ENCODE results near the gene NFIB. TPM values are rescaled to one million over a fixed set of nuclear protein-coding genes. Genes with fewer than 3 reads are reported as not detected.

NFIB gene
- total RNA-seq, 6 experiments from 2014 or later = 0.69 to 6.2 (median 4.4) TPM

DNA sequence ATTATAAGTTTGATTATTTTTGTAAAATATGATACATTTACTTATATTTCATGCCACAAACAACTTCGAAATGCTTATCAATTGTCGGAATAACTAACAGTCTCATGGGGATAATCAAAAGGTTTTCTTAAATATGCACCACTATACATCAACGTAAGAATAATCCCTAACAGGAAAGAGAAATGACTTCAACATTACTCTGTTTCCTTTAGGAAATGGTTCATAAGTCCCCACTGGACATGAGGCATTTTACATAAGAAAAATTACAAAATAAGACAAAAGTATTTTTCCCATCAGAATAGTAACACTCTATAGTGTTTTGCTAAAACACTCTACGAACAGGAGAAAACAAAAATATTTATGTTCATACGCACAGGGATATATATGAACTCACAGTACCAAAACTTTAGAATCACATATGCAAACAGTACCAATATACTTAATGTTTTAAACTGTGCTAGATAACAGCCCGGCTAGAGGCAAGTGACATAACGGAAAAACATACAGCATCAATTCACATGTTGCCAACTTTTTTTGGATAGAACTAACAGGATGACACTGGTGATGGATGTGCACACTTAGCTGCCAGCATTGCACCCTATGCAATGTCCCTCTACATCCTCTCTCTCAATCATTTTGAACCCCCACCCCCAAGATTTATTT is 120.5 kb downstream of the NFIB start:
- Mint-ChIP-seq H3K9me3 (no peaks in the 10 kb centered on the region), H3K27ac (no peak overlapping the region), H3K36me3 (ENCODE audit: low read depth) (no peaks in the 10 kb centered on the region), H3K4me1 (ENCODE audit: low read depth) (no peaks in the 10 kb centered on the region), H3K4me3 (no peak overlapping the region), H3K27me3 (ENCODE audit: insufficient read depth) (no peaks in the 10 kb centered on the region; the same call in 1 of the 2 replicates)
- no peak for DNase-seq
- TF ChIP-seq, protein P1, sequence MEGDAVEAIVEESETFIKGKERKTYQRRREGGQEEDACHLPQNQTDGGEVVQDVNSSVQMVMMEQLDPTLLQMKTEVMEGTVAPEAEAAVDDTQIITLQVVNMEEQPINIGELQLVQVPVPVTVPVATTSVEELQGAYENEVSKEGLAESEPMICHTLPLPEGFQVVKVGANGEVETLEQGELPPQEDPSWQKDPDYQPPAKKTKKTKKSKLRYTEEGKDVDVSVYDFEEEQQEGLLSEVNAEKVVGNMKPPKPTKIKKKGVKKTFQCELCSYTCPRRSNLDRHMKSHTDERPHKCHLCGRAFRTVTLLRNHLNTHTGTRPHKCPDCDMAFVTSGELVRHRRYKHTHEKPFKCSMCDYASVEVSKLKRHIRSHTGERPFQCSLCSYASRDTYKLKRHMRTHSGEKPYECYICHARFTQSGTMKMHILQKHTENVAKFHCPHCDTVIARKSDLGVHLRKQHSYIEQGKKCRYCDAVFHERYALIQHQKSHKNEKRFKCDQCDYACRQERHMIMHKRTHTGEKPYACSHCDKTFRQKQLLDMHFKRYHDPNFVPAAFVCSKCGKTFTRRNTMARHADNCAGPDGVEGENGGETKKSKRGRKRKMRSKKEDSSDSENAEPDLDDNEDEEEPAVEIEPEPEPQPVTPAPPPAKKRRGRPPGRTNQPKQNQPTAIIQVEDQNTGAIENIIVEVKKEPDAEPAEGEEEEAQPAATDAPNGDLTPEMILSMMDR (IDR thresholded peaks at IDR 0.05) = no peak

DNA sequence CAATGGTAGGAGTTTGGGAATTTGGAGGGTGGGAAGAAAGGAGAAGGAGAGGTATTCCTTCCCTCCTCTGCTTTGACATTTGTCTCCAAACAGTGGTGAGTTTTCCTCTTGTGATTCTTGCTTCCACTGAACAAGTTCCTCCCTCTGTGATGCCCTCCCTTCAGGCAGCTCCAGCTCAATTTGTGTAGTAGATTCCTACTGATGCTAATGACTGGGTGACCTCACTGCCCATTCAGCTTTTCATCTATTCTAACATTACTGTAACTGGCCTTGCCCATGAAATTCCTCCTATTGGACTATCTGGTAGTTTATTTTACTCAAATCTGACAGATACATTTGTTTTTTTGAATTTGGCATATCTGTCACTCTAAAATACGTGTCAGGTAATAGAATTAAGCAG is 121.4 kb downstream of the NFIB start:
- H3K27me3 Mint-ChIP-seq (ENCODE audit: insufficient read depth) = no peaks in the 10 kb centered on the region; the same call in 1 of the 2 replicates
- TF ChIP-seq, protein P1 (IDR thresholded peaks at IDR 0.05) = no peak
- H3K27ac Mint-ChIP-seq = no peak overlapping the region
- no peak overlapping the region for H3K4me3 Mint-ChIP-seq
- no peaks in the 10 kb centered on the region for H3K4me1 Mint-ChIP-seq (ENCODE audit: low read depth)
- no peak for DNase-seq
- no peaks in the 10 kb centered on the region for H3K9me3 Mint-ChIP-seq
- H3K36me3 Mint-ChIP-seq (ENCODE audit: low read depth) = no peaks in the 10 kb centered on the region

DNA sequence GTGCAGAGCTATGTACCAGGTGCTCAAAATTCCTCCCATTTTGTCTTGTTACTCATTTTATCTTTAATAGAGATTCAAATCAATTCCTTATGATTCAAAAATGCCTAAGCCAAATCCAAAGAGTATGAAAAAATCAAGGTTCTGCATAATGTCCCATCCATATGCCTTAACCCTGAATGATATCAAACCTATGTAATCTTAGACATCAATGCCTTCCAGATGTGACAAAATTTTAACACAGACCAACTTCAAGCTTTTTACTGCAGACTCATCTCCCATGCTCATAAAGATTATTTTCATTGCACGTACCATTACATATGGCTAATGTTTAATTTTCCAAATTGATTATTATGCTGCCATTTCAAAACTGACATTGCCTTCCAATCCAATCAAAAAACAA is 122.4 kb downstream of the NFIB start:
- Mint-ChIP-seq H3K36me3 (ENCODE audit: low read depth) (no peaks in the 10 kb centered on the region), H3K4me3 (no peak overlapping the region)

DNA sequence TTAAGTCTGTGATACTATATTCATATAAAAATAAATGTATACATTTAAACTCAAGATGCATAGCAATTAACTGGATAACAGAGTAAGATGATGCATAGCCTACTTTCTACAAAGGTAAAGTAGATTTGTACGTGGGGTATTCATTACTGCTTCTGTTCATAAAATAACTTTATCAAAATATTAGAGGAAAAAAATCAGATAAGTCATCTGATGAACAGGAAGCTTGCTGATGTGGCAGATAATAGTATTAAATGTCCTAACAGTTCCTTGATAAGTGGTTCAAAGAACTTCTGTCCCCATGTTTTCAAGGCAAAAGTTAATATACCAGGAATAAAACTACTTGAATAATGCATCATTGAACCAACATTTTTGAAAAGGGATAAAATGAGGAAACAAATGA is 123.7 kb downstream of the NFIB start:
- TF ChIP-seq, protein P1 (IDR thresholded peaks at IDR 0.05) = no peak
- H3K36me3 Mint-ChIP-seq (ENCODE audit: low read depth) = no peaks in the 10 kb centered on the region
- no peak for DNase-seq
- no peaks in the 10 kb centered on the region for H3K9me3 Mint-ChIP-seq
- no peak overlapping the region for H3K27ac Mint-ChIP-seq
- no peaks in the 10 kb centered on the region; the same call in 1 of the 2 replicates for H3K27me3 Mint-ChIP-seq (ENCODE audit: insufficient read depth)
- H3K4me3 Mint-ChIP-seq = no peak overlapping the region
- no peaks in the 10 kb centered on the region for H3K4me1 Mint-ChIP-seq (ENCODE audit: low read depth)

More for the DNA sequence above, 122.4 kb downstream of the NFIB start:
- H3K27ac Mint-ChIP-seq = no peak overlapping the region
- no peaks in the 10 kb centered on the region for H3K9me3 Mint-ChIP-seq
- DNase-seq = no peak
- no peaks in the 10 kb centered on the region for H3K4me1 Mint-ChIP-seq (ENCODE audit: low read depth)
- H3K27me3 Mint-ChIP-seq (ENCODE audit: insufficient read depth) = no peaks in the 10 kb centered on the region; the same call in 1 of the 2 replicates
- TF ChIP-seq, protein P1 (IDR thresholded peaks at IDR 0.05) = no peak

DNA sequence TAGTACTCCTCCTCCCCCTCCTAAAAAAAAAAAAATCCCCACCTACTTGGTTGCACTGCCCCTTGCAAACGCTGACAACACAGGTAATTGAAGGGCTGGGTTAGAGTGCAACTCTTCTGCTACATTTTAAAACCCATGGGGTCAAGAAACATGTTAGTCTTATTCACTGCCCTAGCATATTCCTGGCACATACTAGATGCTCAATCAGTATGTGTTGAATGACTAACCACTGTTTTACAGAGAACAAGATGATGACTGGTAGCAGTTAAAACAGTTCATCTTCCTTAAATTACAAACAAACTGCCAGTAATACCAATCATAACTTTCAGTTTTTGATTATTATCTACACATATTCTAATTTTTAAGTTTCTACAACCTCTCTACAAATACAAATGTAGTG is 124.4 kb downstream of the NFIB start:
- H3K27me3 Mint-ChIP-seq (ENCODE audit: insufficient read depth) = no peaks in the 10 kb centered on the region; the same call in 1 of the 2 replicates
- no peak overlapping the region for H3K27ac Mint-ChIP-seq
- H3K9me3 Mint-ChIP-seq = no peaks in the 10 kb centered on the region
- TF ChIP-seq, protein P1 (IDR thresholded peaks at IDR 0.05) = no peak
- H3K4me3 Mint-ChIP-seq = no peak overlapping the region
- H3K4me1 Mint-ChIP-seq (ENCODE audit: low read depth) = no peaks in the 10 kb centered on the region
- DNase-seq = no peak
- H3K36me3 Mint-ChIP-seq (ENCODE audit: low read depth) = no peaks in the 10 kb centered on the region

Data from HFFc6 (cell line).